Mononuclear cell (primary cell): ENCODE measurements around the gene WHAMM. TPM values are rescaled to one million over a fixed set of nuclear protein-coding genes. Genes with fewer than 3 reads are reported as not detected.

Experiments
- H3K27me3 ChIP-seq: 2 replicates; pipeline ENCODE4 v1.6.0; 2011; ENCODE audit warnings: low read length, control low read depth; ENCODE audit not compliant: insufficient read depth
- H3K4me1 ChIP-seq: 2 replicates; pipeline ENCODE4 v1.5.1; 2011; ENCODE audit warnings: mild to moderate bottlenecking, low read length, control low read depth; ENCODE audit not compliant: insufficient read depth
- H3K4me3 ChIP-seq: 2 replicates; pipeline ENCODE4 v1.5.1; 2011; ENCODE audit warnings: mild to moderate bottlenecking, low read length, moderate library complexity
- H3K9me3 ChIP-seq: 2 replicates; pipeline ENCODE4 v1.5.1; 2011; ENCODE audit warnings: low read depth, mild to moderate bottlenecking, control low read depth, low read length
- total RNA-seq: library from RNA; depleted of rRNA; stranded (reverse); fragments of >200 nt; gene quantifications from one replicate; pipeline ENCODE4 v1.2.3, GENCODE V29; 2012

The WHAMM gene
- total RNA-seq, 1 donor, result 73.6 TPM

DNA sequence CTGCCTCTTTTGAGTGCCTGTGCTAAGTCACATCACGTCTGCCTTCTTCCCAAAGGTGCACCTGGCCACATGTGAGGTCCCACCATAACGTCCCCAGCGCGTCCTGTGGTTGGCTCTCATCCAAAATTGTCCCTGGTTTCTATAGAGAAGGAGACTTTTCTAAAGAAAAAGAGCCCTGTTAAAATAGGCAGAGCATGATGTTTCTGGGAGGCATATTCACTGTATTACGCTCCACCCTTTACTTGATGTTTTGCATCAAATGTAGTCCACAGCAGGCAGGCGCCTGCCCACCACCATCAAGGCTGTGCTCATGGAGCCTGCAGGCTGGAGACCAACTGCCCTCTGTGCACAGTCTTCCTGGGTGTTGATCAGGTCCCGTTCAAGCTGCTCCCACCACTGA lies 36.3 kb downstream of the WHAMM start:
- no peaks in the 10 kb centered on the region for H3K27me3 ChIP-seq
- H3K4me3 ChIP-seq, result no peak overlapping the region
- H3K9me3 ChIP-seq, result no peaks in the 10 kb centered on the region
- peaks cover 27% of the 10 kb centered on the region for H3K4me1 ChIP-seq

DNA sequence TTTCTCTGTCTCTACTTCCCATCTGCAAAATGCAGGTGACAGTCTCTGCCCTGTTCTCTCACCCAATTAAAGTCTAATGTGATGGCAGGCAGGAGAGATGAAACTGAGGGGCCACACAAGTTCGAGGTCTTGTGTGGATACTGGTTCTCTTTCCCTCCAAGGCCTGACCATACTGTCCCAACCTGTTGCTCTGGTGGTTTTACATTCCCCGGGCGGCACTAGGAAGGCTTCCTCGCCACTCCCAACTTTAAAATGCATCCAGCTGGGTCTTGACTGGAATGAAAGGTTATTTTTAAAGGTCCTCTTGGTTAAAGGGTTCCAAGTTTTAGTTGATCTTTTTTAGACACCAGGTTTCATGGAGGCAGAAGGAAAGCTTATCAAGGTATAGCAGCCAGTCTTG lies 37.2 kb downstream of the WHAMM start:
- Histone ChIP-seq H3K9me3 (no peaks in the 10 kb centered on the region), H3K27me3 (no peaks in the 10 kb centered on the region), H3K4me3 (no peak overlapping the region), H3K4me1 (peaks cover 27% of the 10 kb centered on the region)

DNA sequence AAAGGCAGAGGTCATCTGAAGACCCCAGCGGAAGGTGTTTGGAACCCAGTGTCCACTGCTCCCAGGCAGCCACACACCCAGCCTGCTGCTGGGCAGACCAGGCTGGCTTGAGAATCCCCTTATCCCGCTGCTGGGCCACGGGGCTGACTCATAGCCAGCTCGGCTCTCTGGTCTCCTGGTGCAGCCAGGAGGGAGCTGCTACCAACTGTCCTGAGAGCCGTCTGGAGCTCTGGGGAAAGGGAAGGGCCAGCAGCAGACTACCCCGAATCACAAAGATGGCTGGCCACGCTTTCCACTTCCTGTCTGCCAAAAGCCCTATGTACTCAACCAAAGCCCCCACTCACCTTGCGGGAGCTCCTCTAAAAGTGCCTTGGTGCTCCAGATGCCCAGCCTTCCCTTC lies 38.3 kb downstream of the WHAMM start:
- H3K4me3 ChIP-seq, result no peak overlapping the region
- peaks cover 29% of the 10 kb centered on the region for H3K4me1 ChIP-seq
- no peaks in the 10 kb centered on the region for H3K9me3 ChIP-seq
- H3K27me3 ChIP-seq, result no peaks in the 10 kb centered on the region

DNA sequence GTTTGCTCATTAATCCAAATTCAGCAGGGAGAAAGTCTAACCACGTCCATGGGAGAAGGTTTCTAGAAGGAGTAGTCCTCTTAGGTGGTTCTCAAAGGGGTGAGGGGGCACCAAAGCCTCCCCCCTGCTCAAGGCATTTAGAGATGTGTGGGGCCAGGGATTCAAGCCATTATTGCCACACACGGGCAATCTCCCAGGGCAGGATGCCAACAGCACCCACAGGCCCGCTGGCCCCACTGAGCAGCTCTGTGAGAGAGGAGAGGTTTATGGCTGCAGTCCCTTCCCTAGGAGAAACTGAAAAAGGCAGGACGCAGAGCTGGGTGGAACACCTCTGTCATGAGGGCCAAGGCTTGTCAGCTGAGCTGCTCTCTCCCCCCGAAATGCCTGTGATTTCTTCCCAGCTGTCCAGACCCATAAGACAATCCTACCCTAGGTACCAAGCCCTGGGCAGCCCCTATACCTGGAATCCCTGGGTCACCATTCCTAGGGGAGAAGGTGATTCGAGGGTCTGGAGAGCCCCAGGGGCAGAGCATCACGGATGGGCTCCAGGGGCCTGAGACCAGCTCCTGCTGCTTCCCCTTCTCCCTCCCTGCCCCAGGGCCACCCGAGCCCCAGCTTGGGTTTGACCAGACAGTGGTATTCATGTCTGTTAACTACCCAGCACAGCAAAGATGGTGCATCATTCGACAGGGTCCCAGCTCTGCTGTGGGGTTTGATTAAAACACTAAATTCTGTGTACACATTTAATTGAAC lies 39.0 kb downstream of the WHAMM start:
- Histone ChIP-seq H3K4me3 (no peak overlapping the region), H3K9me3 (no peaks in the 10 kb centered on the region), H3K4me1 (peaks cover 36% of the 10 kb centered on the region), H3K27me3 (no peaks in the 10 kb centered on the region)

DNA sequence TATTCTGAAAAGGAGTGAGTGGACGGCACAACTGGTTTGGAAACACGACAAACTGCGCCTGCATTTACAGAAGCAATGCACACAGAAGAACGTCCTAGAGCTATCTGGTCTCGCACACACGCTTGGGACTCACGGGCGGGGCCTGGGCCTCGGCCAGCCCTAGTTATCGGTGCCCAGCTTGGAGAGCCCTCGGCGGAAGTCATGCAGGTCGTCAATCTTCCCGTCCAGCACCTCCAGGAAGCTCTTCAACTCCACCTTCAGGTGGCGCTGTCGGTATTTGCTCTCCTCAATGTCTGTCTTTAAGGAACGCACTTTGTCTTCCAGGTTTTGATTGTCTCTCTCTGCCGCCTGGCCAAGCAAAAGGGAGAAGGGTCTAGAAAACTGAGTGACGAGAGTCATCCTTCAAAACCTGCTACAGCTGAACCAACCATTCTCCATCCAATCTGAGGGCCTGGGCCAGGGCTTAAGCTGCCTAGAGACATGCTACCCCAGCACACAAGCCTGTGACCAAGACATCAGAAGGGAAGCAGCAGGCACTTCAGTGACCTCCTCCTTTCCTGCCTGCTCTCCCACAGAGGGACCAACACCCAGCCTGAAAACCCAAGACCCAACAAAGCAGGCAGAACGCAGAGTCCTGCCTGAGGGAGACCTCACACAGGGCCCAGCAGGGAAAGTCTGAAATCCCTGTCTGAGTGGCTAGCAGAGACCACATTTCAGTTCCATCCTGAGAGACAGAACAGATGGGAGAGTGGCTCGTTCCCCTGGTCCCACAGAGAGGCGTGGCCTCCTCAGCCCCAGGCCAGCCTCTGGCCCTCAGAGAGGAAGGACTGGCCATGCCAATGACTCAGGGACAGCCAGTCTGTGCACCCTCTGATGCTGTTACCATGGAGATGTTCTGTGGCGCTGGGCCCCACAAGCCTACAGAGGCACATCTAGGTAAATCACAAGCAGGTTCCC lies 40.4 kb downstream of the WHAMM start:
- Histone ChIP-seq H3K27me3 (no peaks in the 10 kb centered on the region), H3K4me1 (peaks cover 29% of the 10 kb centered on the region), H3K9me3 (no peaks in the 10 kb centered on the region), H3K4me3 (no peak overlapping the region)

DNA sequence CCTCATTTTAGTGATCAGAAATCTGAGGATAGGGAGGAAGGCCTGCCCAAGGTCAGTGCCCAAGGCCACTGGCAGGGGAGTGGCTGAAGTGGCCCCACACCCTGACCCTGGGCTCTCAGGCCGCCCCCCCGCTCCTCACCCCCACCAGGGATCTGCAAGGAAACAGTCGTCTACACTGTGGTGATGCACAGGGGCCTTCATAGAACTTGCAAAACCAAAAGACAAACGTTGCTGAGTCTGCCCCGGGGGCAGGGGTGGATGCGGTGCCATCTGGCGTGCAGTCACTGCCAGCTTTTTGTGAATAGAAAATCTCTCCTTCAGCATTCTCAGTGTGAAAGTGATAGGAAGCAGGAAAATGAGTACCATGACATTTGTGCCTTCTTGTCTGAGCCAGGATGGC lies 41.3 kb downstream of the WHAMM start:
- no peak overlapping the region for H3K4me3 ChIP-seq

DNA sequence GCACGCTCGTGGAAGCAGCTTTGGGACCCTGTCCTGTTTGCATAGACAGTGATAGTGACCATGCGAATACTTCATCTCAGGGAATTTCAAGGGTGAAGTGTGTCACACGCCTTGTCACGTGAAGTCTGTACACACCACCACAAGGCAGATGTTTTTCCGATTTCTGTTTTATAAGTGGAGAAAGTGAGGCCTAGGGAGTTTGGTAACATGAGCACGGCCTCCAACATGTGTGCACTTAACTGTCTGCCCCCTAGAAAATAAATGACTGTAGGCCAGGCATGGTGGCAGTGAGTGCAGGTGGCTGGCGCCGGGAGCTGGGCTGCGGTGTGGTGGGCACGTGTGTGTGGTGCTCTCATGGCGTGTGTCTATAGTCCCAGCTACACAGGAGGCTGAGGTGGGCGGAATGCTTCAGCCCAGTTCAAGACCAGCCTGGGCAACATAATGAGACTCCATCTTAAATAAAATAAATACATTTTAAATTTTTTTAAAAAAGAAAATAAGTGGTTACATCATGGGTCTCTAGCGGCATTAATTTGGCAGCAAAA lies 42.0 kb downstream of the WHAMM start:
- H3K27me3 ChIP-seq, result no peaks in the 10 kb centered on the region
- no peaks in the 10 kb centered on the region for H3K9me3 ChIP-seq
- peaks cover 27% of the 10 kb centered on the region for H3K4me1 ChIP-seq
- H3K4me3 ChIP-seq, result no peak overlapping the region

More for the DNA sequence above, 41.3 kb downstream of the WHAMM start:
- no peaks in the 10 kb centered on the region for H3K9me3 ChIP-seq
- peaks cover 25% of the 10 kb centered on the region for H3K4me1 ChIP-seq
- H3K27me3 ChIP-seq, result no peaks in the 10 kb centered on the region

DNA sequence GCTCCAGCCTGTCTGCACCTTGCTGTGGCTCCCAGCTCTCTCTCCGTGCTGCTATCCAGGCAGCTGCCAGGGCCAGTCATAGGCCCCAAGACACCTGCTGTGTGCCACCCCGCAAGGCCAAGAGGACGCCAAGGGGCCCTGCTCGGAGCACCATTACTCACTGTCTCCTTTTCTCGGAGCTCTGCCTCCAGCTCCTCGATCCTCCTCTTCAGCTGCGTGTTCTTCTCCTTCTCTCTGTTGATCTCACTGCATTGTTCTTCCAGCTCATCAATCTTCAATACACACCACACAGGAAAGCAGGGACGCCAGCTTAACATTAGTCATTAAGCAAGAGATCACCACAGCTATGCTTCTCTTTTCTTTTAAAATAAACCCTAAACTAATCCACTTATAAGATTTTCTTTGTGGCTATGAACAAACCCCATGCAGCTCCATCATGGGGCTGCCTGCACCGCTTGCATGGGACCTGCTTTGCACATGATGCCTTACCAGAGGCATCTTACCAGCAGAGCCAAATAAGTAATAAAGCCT lies 42.6 kb downstream of the WHAMM start:
- Histone ChIP-seq H3K9me3 (no peaks in the 10 kb centered on the region), H3K27me3 (no peaks in the 10 kb centered on the region), H3K4me3 (no peak overlapping the region)

DNA sequence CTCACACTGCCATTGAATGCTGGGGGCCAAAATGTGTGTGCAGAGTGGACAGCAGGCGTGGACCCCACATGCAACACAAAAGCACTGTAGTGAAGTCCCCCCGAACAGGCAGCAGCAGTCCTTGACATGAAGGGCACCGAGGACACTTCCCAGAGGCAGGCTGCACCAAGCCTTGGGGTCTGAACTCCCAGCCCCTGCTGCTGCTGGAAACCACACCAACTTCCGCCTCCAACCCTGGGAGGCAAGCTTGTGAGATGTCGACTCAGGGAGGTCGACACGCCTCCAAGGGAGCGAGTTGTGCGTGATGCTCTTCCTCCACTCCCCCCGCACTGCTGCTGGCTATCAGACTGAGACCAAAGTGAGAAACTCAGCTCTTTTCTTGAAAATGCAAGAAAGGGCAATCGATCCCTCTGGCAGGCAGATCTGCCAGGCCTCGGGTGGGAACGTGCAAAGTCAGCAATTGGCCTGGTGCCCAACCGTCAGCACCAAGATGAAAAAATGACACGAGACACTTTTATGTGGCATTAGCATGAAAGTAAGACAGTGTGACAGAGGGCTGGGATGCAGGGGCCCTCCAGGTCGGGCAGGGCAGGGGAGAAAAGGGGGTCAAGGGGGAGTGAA lies 43.6 kb downstream of the WHAMM start:
- Histone ChIP-seq H3K9me3 (no peaks in the 10 kb centered on the region), H3K4me3 (no peak overlapping the region), H3K4me1 (peaks cover 27% of the 10 kb centered on the region), H3K27me3 (no peaks in the 10 kb centered on the region)

More for the DNA sequence above, 42.6 kb downstream of the WHAMM start:
- H3K4me1 ChIP-seq, result peaks cover 27% of the 10 kb centered on the region

DNA sequence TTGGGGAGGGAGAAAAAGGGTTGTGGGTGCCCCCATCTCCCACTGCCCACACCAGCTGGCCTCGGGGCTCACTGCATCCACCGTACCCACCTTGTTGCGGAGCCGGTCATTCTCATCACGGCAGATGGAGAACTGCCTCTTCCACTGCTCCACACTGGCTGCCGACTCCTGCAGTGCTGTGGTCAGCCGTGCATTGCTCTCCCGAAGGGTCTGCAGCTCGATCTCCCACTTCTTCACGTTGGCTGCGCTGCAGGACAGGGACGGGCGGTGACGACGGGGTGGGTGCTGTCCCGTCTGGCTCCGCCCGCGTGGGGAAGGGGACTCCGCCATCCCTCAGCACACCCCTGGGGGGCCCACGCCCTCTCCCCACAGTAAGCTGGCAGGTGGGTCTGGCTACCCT lies 45.1 kb downstream of the WHAMM start:
- H3K4me3 ChIP-seq, result no peak overlapping the region
- H3K27me3 ChIP-seq, result no peaks in the 10 kb centered on the region
- peaks cover 23% of the 10 kb centered on the region for H3K4me1 ChIP-seq
- H3K9me3 ChIP-seq, result no peaks in the 10 kb centered on the region

DNA sequence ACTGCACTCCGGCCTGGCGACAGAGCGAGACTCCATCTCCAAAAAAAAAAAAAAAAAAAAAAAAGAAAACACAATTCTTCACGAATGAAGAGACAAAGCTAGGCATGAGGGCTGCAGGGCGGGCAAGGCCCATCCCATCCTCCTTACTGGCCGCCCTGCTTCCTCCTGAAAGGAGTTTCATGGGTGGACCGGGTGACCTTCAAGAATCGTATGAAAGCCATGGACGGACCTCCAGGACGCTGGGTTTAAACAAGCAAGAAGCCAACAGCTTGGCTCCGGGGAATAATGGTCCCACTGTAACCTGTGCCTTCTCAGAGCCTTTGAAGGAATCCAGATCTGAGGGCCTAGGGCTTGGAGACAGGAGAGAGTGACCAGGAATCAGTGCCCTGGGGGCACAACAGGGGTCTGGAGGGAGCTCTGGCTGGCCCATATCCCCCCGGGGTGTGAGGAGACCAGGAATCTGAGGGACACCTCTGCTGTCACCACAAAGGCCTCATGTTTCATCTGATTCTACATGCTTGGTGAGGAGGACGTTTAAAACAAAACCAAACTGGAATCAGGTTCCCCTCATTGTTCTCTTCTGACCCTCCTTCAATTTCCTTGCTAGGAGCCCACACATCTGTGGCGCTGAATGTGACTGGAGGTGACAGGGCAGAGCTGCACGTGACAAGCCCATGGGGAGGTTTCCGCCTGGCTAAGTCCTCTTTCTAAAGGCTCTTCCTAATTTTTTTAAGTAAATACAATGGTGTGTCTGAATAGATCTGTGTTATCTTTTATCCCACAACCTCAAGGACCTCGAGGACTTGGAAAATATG lies 46.1 kb downstream of the WHAMM start:
- Histone ChIP-seq H3K27me3 (no peaks in the 10 kb centered on the region), H3K4me3 (no peak overlapping the region), H3K9me3 (no peaks in the 10 kb centered on the region)

DNA sequence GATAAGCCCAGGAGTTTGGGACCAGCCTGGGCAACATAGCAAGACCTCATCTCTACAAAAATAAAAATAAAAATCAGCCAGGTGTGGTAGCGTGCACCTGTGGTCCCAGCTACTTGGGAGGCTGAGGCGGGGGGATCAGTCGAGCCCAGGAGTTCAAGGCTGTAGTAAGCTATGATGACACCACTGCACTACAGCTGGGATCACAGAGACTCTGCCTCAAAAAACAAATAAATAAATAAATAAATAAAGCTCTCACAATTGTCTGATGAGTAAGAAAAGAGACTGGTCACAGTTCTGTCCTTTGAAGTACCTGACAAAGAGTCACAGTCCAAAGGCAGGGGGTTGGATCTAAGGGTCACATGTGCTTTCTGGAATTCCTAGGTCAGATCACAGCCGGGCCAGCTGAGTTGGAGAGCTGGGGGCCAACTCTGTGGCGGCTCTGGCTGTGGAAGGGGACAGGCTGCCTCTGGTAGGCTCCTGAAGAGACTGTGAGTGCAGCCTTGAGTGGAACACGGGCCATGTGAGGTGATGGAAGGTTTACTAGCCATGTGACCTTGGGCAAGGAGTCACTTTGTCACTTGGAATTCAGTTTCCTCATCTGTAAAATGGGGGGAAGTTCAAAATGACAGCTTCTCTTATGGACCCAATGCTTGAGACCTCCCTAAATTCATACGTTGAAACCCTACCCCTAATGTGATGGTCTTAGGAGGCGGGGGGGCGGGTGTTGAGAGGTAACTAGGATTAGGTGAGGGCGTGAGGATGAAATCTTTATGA lies 47.2 kb downstream of the WHAMM start:
- no peak overlapping the region for H3K4me3 ChIP-seq
- no peaks in the 10 kb centered on the region for H3K27me3 ChIP-seq
- H3K4me1 ChIP-seq, result peaks cover 14% of the 10 kb centered on the region
- H3K9me3 ChIP-seq, result no peaks in the 10 kb centered on the region

More for the DNA sequence above, 46.1 kb downstream of the WHAMM start:
- H3K4me1 ChIP-seq, result peaks cover 14% of the 10 kb centered on the region

DNA sequence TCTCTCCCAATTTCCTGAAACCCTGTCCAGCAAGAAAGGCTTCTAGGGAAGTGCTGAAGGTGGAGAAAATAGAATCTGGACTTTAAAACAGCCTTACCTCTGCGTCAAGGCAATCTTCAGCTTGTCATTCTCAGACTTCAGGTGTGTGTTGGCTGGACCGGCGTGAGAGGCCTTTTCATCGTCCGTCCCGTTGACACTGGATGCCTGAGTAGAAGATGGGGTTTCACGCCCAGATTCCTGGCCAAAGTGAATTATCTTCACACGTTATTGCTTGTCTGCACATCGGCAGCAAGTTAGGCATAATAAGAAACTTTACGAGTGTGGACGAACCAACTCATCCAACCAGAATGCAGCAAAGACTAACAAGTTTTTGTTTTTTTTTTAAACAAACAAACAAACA lies 49.5 kb downstream of the WHAMM start:
- Histone ChIP-seq H3K9me3 (no peaks in the 10 kb centered on the region), H3K4me3 (no peak overlapping the region), H3K27me3 (no peaks in the 10 kb centered on the region), H3K4me1 (peaks cover 6% of the 10 kb centered on the region)
